ENCODE data around the gene TTLL1. TPM values are rescaled to one million over a fixed set of nuclear protein-coding genes. Genes with fewer than 3 reads are reported as not detected.
A peak's percentile ranks its signal among the peaks of the same experiment; 100 is the strongest.
"Not testable (repeated sequence)": the region's sequence is repeated elsewhere in the genome, so short reads cannot be mapped to it uniquely, and the experiment has no call there.

TTLL1 gene
- total RNA-seq, 1 donor from 2014 or later: 0.65 TPM

GRCh38 chr22:42995654-42996053, 93.5 kb downstream of the TTLL1 start:
- not testable (repeated sequence) for ATAC-seq; DNase-seq (ENCODE audit: low spot score)

- peak; percentile 78 for DNase-seq (ENCODE audit: low spot score)
- ATAC-seq: peak; percentile 83
Measured at GRCh38 chr22:42994917-42995562, 94.2 kb downstream of the TTLL1 start.

GRCh38 chr22:42994276-42994916, 94.8 kb downstream of the TTLL1 start:
- peak; percentile 30 for ATAC-seq
- no peak for DNase-seq (ENCODE audit: low spot score)

- ATAC-seq (peak; percentile 15), DNase-seq (ENCODE audit: low spot score) (no peak)
Measured at GRCh38 chr22:42993651-42994275, 95.4 kb downstream of the TTLL1 start.

- no peak for DNase-seq (ENCODE audit: low spot score)
- no peak for ATAC-seq
Measured at GRCh38 chr22:42992886-42993479, 96.2 kb downstream of the TTLL1 start.

- DNase-seq (ENCODE audit: low spot score): no peak
Measured at GRCh38 chr22:42992092-42992491, 97.1 kb downstream of the TTLL1 start.

GRCh38 chr22:42991010-42991651, 98.1 kb downstream of the TTLL1 start:
- DNase-seq (ENCODE audit: low spot score) (no peak), ATAC-seq (no peak)

More at GRCh38 chr22:42992092-42992491, 97.1 kb downstream of the TTLL1 start:
- no peak for ATAC-seq

GRCh38 chr22:42990131-42990838, 98.9 kb downstream of the TTLL1 start:
- DNase-seq (ENCODE audit: low spot score): no peak

More at GRCh38 chr22:42990131-42990838, 98.9 kb downstream of the TTLL1 start:
- peak; percentile 50 for ATAC-seq

Other genes with a start within 250 kb of the TTLL1 start
- gene ARFGAP3, start 232.1 kb downstream of the TTLL1 start, total RNA-seq: 20.2 TPM
- gene PACSIN2, start 74.2 kb downstream of the TTLL1 start, total RNA-seq: 23.8 TPM
- 0.25 TPM for gene BIK, start 21.4 kb upstream of the TTLL1 start, total RNA-seq
- gene MCAT, start 54.0 kb upstream of the TTLL1 start, total RNA-seq: 13.6 TPM
- 32.2 TPM for gene TSPO, start 62.2 kb upstream of the TTLL1 start, total RNA-seq
- gene TTLL12, start 97.7 kb upstream of the TTLL1 start, total RNA-seq: 26.6 TPM